M059J (cell line): ENCODE data around the gene RASGEF1C. TPM values are rescaled to one million over a fixed set of nuclear protein-coding genes. Genes with fewer than 3 reads are reported as not detected.

Source experiments
- DNase-seq: peaks from one replicate; pipeline ENCODE4 v3.0.0-alpha.2; 2012; ENCODE audit warnings: low read depth
- total RNA-seq: library from RNA; depleted of rRNA; stranded (reverse); fragments of >200 nt; shearing (Covaris generic); gene quantifications from 2 replicates; pipeline ENCODE4 v1.2.3, GENCODE V29; 2014

Gene RASGEF1C
- total RNA-seq, 1 experiment from 2014 or later, result not detected

DNA sequence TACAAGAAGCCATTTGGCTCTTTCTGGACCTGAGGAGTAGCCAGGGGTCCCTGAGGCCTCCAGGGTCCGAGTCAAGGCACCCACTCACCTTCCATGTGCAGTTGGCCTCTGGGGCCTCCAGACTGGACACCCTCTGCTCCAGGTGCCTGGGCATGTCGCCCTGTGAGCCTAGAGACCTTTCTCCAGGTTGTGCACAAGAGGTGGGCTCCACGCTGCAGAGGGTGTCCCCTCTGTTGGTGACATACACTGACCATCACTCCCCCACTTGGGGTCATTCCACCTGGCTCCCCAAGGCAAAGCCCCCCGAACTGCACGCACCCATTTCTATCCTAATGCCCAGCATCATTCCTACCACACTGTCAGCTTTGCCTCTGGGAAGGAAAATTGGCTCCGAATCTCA, 48.8 kb downstream of the RASGEF1C start:
- no peak for DNase-seq

DNA sequence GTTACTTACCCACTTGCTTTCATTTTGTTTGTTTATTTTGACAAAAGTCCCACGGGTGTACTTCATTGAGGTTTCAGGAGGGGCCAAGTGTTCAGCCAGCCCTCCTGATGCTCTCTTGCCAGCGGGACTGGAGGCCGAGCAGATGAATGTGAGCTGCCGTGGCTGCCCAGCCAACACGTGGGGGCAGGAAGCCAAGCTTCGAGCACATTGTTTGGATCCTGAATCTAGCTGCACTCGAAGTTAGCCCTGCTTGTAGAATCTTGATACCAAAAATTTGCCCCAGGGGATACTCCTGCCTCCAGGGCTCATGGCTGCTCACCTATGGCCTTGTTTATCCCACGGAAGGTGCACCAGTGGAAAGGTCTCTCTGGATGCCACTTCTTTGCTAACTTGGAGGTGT, 49.3 kb downstream of the RASGEF1C start:
- no peak for DNase-seq

DNA sequence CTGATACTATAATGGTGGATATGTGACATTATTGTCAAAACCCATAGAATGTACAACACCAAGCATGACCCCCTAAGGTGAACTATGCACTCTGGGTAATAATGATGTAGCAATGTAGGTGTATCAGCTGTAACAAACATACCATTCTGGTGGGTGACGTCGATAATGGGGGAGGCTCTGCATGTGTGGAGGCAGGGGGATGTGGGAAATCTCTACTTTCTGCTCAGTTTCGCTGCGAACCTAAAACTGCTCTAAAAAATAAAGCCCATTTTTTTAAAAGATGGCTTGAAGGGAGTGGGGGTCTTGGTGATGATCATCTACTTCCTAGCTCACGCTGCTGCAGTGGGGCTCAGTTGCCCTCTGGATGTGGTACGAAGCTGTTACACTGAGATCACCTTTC, 51.1 kb downstream of the RASGEF1C start:
- no peak for DNase-seq

DNA sequence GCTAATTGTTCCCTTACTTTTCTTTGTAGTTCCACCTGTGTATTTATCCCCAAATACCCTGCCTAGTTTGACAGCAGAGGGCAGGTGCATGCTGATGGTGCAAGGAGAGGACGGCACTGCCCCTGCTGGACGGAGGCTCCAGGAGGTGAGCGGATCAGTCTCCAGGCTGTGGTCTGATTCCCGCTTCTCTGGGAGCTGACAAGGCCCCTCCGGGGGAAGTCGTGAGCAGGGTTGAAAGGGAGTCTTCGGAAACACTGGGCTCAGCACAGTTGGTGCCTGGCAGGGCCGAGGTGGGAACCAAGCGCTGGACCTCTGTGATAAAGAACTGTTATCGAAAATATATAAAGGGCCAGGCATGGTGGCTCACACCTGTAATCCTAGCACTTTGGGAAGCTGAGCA, 52.9 kb downstream of the RASGEF1C start:
- no peak for DNase-seq

- no peak for DNase-seq
Observed at GRCh38 chr5:180155365-180155926, 53.6 kb downstream of the RASGEF1C start.

- DNase-seq, result no peak
Observed at GRCh38 chr5:180154821-180155364, 54.1 kb downstream of the RASGEF1C start.

GRCh38 chr5:180153991-180154390, 55.0 kb downstream of the RASGEF1C start:
- no peak for DNase-seq

DNA sequence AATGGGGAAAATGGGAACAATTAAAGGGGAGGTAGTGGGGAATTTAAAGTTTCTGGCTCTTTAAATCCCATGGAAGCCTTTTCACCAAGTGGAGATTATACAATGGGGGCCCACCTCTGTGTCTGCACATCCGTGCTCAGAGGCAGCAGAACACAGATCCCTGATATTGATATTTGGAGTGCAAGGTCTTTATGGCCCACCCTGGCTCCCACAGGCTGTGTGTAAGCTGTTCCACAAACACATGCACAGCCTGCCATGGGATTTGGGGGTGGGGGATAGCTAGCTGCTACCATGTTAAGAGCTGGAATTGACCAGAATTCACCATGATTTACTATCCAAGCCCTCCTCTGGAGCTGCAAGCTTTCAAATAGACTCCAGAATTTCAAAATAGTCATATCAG, 55.9 kb downstream of the RASGEF1C start:
- DNase-seq, result no peak

- DNase-seq, result no peak
Observed at GRCh38 chr5:180143656-180144364, 65.2 kb downstream of the RASGEF1C start.

- no peak for DNase-seq
Observed at GRCh38 chr5:180142824-180143610, 66.0 kb downstream of the RASGEF1C start.

DNA sequence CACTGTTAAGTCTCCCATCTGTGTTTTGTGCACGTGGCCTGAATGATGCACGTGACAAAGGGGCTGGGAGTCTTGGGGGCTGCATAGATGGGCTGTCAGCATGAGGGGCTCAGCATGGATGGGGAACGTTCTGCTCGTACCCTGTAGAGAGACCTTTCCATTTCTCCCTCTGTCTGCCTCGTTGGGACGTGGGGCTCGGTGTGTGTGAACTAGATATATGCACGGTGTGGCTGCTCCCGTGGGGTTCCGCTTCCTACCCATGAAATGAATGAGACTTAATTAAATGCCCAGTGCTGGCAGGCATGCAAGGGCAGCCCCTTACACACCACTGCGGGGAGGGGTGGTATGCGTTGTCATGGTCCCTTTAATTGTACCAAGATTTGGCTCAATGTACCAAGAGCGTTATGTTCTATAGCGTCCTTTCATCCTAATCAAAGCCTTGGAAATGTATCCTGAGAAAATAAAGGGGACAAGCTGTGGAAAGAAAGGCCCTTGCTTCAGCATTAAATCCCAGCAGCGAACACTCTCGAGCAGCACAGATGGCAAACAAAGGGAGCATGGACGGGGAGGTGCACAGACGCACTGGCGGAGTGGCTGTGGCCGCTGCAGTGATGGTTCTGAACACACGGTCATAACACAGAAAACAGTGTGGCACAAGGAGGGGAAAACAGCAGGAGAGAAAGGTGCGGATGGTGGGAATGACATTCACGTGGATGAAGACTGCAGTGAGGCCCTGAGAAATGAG, 66.8 kb downstream of the RASGEF1C start:
- no peak for DNase-seq

GRCh38 chr5:180141068-180141660, 67.8 kb downstream of the RASGEF1C start:
- DNase-seq, result no peak

GRCh38 chr5:180140571-180140970, 68.4 kb downstream of the RASGEF1C start:
- DNase-seq, result no peak

- no peak for DNase-seq
Observed at GRCh38 chr5:180140079-180140554, 68.9 kb downstream of the RASGEF1C start.

GRCh38 chr5:180139731-180140055, 69.3 kb downstream of the RASGEF1C start:
- no peak for DNase-seq

- DNase-seq, result no peak
Observed at GRCh38 chr5:180138976-180139730, 69.9 kb downstream of the RASGEF1C start.

- DNase-seq, result no peak
Observed at GRCh38 chr5:180138214-180138975, 70.6 kb downstream of the RASGEF1C start.

GRCh38 chr5:180137401-180138213, 71.4 kb downstream of the RASGEF1C start:
- DNase-seq, result no peak
